Renal pelvis (tissue), 4 donors: Measurements from ENCODE around the gene ADPRHL1. TPM values are rescaled to one million over a fixed set of nuclear protein-coding genes. Genes with fewer than 3 reads are reported as not detected.
"Not testable (repeated sequence)": the region's sequence is repeated elsewhere in the genome, so short reads cannot be mapped to it uniquely, and the experiment has no call there.

Source experiments
- DNase-seq: peaks from one replicate; pipeline ENCODE4 v3.0.0-alpha.2; 2013
- polyA plus RNA-seq, 3 donors: library from polyadenylated mRNA; unstranded; fragments of 120-200 nt; gene quantifications; one replicate each; pipeline ENCODE4 v1.2.1, GENCODE V29; 2013; ENCODE audit not compliant: insufficient read length in 3 of 3

ADPRHL1 gene
- polyA plus RNA-seq, 3 donors: 2.8 to 5.6 (median 4.7) TPM

DNA sequence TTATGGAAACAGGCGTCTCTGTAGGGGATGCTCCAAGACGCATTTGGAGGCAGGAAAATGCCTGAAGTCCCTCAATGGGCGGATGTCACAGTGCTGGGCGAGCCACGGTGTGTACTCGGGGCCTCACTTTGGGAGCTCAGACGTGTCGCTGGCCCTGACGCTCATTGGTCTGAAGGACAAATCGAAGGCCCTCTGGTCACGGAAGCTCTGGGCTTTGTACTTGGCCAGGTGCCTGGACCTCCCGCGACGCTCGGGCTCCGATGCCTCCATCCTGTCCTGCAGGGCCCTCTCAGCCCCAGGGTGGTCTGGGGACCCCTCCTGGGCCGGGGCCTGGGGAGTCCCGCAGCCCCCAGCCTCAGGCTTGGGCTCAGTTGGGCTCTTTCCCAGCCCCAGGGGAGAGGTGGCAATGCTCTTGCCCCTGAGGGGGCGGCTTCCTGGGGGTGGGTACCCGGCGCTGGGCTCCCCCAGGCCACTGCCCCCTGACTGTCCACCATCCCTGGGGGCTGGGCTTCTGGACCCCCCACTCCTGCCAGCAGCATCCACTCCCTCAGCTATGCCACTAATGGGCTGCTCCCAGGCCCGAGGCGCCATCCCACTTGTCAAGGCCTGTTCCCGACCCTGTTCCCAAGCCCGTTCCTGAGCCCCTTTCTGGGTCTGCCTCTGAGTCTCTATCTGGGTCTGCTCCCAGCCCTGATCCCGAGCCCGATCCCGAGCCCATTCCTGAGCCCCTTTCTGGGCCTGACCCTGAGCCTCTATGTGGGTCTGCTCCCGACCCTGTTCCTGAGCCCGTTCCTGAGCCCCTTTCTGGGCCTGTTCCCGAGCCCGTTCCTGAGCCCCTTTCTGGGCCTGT, 49.8 kb downstream of the ADPRHL1 start:
- no peak for DNase-seq

DNA sequence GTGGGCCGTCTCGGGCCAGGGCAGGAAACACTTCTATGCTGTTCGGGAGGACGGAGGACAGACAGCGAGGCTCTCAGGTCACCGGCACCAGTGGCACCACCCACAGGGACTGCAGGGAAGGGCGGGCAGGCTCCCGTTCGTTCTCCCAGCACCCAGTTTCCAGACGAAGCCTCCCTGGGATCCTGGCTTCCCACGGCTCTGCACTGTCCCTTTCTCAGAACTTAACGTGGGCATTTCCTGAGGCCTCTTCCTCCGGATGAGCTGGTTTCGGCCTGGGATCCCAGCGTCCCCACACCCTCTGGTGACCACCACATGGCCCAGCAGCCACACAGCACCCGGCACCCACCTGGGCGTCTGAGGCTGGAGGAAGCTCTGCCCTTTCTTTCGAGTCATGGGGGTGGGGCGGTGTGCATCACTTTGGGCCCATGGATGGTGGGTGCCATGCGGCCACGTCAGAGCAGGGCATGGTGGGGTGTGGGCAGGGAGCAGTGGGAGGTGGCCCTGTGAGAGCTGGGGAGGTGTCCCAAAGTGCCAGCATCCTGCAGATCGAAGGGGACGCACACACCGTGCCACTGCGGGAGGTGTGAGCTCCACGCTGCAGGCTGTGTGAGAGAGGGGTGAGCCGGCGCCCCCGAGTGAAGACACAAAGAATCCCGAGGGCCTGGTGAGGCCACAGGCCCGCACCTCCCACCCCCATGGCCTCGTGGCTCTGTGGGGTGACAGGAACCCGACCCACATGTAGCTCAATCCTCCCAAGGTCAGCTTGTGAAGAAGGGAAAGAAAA, 50.6 kb downstream of the ADPRHL1 start:
- no peak for DNase-seq

DNA sequence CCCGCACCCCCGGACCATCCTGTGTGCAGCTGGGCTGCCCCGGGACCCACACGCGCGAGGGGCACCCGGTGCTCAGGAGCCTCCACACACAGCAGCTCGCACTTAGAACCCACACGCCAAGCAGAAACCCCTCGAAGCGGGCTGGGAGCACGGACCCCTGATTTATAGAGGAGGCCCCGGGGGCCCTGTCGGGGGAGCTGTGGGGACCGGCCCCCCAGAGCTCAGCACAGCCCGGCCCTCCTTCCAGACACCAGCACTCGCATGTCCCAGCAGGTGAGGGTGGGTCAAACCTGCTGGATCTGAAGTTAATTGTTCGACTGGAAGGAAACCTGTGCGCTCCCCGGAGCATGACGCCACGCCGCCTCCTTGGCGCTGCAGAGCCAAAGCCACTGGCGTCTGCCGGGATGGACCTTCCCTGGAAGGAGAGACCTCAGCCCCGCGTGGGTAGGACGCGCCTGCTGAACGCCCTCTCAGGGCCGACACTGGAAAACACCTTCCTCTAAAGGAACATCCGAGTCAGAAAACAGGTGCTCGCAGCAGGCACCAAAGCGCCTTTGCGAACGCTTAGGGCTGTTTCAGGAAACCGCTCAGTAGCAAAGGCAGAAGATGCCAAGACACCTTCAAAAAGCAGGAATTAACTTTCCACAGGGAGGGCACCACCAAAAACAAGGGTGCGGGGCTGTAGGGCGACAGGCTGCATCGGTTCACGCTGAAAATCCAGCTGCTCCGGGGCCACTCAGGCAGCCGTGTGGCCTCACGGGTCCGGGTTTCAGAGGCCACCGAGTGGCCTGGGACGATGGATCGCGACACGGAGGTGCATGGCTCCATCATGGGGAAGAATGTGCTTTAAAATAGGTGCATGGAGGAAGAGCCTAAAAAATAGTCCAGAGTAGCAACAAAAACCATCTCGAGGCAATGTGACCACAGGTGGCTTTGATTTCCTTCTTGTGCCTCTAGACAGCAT, 51.6 kb downstream of the ADPRHL1 start:
- DNase-seq: no peak

DNA sequence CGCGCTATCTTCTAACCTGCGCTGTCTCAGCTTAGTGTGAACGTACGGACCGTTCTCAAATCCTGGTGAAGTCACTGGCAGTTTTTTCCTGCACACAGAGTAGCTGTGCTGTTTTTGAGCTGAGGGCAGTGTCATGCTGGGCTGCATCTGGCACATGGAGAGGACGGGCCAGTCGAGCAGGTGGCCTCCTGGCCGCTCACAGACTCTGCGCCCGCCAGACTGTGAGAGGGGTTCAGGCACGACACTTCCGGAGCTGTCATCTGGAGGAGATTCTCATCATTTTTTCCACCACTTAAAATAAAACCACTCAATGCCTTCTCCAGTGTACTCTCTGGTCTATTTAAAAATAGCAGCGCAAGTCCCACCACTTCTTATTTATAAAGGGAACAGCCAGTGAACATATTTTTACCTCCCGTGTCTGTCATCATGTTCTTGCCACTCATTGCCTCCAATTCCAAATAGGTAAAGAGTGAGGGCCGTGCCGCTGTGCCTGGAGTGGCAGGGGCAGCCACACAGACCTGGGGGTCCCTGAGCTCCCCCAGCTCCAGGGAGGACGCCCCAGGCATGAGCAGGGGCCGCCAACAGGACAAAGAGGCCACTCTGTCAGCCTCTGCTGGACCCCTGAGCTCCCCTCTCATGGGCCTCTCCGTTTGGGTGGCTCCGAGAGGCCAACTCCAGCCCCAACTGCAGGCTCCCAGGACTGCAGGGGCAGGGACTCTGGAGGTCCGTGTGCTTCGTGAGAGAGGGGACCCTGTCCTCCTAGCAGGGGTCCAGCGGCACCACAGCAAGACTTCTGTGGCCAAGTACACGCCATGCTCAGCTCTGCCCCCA, 52.5 kb downstream of the ADPRHL1 start:
- no peak for DNase-seq

DNA sequence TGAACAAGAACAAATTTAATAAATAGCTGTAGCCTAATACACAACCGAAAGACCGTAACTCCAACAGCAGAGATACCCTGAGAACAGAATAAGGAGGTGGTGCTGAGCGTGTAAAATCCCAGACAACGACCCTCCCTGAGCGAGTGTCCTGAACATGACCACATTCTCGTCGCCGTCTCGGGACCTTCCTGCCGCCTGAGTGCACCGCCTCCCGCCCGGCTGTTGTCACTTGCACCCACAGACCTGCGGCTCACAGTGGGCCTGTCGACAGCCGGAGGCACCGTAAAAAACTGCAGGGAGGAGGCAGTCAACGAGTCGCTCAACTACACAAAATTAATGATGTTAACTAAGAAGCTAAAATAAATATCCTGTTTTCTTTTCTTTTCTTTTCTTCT, 53.5 kb downstream of the ADPRHL1 start:
- no peak for DNase-seq

DNA sequence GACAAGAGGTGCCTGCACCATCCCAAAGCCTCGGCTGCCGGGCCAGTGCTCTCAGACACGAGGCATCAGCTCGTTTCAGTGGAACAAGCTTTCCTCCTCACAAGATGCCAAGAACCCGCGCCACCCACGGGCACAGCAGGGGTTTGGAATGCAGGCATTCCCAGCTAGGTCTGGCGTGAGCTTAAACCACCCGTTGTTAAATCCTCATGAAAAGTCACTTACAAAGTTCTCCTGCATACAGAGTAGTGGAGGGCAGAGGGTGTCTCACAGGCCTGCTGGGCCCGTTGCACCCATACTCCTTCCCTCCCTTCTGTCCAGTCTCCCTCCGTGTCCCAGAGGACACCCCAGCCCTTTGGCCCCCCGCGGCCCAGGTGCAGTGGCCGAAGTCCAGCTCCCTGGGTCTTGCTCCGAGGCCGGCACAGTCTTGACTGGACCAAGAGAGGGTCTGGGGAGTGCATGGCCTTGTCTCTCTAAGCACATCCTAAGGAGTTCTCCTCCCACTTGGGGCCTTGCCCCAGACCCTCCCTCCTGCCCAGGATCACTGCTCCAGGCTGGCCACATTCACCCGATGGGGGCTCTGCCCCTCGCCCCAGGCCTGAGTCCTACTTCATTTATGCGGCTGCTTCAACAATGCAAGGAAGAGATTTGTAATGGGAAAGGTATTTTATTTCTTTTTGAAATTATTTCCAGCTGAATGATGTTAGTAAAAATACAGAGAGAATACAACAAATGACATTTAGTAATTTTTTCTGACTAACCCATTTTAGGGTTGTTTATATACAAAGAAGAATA, 54.1 kb downstream of the ADPRHL1 start:
- no peak for DNase-seq

DNA sequence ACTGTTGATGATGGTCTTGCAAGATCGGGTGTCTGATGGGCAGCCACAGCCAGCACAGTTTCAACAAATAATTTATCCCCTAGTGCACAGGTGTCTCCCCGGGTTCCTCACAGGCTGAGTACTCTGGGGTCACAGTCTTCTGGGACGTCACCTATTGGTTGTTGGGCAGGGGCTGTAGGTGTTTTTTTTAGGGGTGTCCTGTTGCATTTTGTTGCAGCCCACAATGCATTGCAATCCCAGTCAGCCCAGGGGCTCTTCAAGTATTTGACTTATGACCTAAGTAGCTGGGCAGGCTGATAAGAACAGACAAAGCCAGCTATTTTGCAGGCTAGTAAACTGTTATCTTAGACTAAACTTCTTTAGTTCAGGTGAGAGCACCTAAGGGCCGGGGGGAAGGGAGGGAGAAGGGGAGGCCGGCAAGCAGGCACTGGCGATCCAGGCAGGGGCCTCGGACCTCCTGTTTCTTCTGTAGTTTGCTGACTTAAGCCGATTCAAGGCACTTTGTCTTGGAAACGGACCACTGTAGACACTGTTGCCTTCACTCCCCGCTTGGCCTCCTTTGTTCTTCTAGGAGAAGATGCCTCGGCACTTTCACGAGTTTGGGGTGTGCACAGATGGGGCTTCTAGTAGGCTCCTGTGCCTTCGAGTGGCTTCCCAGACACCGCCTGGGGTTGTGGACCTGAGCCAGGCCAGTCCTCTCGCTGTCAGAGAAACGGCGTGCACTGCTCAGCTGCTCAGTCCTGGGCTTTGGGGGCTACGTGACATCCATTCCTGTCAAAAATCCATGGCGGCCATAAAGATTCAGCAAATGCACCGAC, 55.5 kb downstream of the ADPRHL1 start:
- DNase-seq: no peak

DNA sequence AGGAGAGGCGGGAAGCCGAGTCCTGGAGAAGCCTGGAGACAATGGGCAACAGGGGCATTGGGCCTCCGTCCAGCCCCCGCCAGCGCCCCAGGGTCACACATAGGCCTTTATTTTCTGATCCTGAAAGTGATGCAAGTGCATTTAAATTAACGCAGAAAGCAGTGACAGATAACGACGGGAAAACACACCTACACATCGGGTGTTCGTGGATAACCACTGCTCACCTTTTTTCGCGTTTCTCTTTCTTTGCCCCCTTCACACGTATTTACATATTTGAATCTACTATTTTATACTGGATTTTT, 59.0 kb downstream of the ADPRHL1 start:
- DNase-seq: no peak

DNA sequence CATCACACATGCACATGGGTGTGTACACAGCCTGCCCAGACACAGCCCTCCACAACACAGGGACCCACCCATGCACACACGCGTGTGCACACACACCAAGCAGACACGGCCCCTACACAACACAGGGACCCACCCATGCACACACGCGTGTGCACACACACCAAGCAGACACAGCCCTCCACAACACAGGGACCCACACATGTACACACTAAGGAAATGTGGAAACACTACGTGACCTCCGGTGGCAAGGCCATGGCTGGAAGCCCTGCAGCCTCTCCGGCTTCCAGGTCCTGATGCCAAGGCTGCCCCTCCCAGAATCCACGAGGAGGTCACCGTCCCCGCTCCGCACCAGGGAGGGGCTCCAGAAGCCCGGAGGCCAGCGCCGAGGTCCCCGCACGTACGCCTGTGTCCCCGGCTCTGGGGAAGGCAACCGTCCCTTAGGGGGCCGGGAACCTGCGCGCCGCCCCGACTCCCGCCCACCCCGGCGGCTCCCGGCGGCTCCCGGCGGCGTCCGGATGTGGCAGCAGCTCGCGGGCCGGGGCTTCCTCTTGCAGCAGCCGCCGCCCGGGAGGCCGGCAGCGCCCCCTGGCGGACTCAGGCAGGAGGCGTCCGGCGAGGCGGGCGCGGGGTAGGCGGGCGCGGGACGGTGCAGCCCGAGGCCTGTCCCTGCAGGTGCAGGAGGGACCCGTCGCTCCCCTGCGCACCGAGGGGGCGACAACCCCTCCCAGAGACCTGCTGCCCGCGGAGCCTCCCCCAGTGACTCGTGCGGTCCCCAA, 59.5 kb downstream of the ADPRHL1 start:
- DNase-seq: peak; percentile 80

DNA sequence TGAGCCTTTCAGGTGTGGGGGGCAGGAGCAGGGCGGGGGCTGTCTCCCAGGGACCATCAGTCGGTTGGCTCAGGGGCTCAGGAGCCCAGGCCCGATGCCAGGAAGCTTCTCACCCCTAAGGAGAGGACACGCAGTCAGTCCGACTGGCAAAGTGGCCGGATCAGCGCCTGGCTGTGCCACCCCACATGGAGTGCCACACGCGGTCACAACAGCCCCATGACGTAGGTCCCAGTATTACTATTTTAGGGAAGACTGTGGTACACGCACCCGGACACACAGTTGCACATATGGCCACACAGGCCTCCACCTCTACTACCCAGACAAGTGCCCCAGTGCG, 60.1 kb downstream of the ADPRHL1 start:
- no peak for DNase-seq

DNA sequence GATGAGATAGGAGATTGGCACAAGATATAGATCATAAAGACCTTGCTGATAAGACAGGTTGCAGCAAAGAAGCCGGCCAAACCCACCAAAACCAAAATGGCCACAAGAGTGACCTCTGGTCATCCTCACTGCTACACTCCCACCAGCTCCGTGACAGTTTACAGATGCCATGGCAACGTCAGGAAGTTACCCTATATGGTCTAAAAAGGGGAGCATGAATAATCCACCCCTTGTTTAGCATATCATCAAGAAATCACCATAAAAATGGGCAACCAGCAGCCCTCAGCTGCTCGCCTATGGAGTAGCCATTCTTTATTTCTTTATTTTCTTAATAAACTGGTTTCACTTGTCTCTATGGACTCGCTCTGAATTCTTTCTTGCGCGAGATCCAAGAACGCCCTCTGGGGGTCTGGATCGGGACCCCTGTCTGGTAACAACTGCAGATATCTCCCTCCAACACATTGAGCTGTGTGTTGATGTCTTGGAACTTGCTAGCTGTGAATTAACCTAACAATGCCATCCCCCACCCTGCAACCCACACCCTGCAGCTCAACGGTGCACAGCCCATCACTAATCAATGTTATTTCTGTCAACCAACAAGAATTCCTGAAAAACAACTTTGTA, 62.3 kb downstream of the ADPRHL1 start:
- no peak for DNase-seq

DNA sequence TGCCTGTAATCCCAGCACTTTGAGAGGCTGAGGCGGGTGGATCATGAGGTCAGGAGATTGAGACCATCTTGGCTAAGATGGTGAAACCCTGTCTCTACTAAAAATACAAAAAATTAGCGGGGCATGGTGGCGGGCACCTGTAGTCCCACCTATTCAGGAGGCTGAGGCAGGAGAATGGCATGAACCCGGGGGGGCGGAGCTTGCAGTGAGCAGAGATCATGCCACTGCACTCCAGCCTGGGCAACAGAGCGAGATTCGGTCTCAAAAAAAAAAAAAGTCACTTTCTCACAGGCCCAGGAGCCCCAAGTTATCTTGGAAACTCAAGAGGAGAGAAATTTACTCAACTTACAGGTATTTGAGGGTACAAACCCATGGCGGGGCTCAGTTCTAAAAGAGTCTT, 63.7 kb downstream of the ADPRHL1 start:
- DNase-seq: not testable (repeated sequence)

DNA sequence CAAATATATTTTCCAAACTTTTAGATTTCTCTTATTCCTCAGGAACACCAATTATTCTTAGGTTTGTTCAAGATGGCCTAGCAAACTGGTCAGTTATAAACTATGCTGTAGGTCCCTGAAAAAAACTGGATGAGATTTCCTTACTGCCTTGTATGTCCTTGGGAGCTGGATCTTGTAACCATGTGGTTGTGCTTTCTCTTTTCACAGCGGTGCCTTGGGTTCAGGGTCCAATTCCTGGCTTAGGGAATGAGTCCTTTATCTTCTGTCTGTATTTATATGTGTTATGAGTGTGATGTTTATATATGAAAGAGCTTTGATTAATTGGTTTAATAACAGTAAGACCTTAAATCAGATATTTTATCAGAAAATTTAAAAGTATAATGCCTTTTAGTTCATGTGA, 65.9 kb downstream of the ADPRHL1 start:
- no peak for DNase-seq

DNA sequence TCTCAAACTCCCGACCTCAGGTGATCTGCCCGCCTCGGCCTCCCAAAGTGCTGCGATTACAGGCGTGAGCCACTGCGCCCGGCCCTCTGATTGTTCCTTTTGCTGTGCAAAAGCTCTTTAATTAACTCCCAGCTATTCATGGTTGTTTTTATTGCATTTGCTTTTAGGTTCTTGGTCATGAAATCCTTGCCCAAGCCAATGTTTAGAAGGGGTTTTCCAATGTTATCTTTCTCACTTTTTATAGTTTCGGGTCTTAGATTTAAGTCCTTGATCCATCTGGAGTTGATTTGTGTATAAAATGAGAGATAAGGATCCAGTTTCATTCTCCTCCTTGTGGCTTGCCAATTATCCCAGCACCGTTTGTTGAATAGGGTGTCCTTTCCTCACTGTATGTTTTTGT, 70.2 kb downstream of the ADPRHL1 start:
- DNase-seq: no peak

DNA sequence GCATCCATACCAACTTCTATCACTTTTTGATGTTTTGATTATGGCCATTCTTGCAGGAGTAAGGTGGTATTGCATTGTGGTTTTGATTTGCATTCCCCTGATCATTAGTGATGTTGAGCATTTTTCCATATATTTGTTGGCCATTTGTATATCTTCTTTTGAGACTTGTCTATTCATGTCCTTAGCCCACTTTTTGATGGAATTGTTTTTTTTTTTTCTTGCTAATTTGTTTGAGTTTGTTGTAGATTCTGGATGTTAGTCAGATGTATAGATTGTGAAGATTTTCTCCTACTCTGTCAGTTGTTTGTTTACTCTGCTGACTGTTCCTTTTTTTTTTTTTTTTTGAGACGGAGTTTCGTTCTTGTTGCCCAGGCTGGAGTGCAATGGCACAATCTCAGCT, 70.7 kb downstream of the ADPRHL1 start:
- not testable (repeated sequence) for DNase-seq

DNA sequence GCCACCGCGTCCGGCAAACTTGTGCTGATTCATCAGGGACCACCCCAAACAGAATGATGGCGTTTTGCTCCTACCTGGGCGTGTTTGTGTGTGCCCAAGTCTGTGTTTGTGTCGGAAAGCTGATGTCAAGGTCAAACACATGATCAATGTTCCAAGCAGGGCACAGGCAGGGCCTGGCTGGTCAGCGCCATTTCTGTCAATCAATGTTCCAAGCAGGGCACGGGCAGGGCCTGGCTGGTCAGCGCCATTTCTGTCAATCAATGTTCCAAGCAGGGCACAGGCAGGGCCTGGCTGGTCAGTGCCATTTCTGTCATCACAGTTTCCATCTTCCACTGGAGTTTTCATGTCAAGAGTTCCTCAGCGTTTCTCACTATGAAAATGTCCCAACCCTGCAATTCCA, 74.5 kb downstream of the ADPRHL1 start:
- no peak for DNase-seq

DNA sequence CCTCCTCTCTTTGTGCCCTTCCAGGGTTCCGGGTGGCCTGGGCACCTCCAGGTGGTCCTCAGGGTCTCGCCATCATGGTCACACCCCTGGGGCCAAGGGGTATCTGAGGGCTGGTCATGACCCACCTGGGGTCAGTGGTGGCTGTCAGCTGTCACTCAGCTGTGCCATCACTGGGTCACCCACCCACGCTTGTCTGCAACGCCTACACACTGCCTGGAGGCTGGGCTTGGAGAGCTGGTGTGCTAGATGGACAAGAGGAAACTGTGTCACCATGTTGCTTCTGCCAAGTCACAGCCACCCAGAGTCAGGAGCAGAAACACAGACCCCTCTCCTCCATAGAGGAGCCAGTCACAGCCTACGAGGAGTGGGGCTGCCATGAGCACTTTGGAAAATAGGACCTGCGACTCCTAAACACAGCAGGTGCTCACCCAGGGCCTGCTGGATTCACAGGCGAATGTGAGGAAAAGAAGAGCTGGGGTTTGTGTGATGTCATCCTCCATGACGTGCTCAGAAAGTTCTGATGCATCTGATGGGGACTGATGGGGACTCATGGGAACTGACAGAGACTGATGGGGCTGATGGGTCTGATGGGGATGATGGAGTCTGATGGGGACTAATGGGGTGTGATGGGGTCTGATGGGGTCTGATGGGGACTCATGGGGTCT, 78.6 kb downstream of the ADPRHL1 start:
- no peak for DNase-seq
